B cell (primary cell): Measurements from ENCODE around the gene ING5. TPM values are rescaled to one million over a fixed set of nuclear protein-coding genes. Genes with fewer than 3 reads are reported as not detected.

ENCODE experiments used
- ATAC-seq: fragments of 200-7000 bp; cut with Tn5 transposase; one replicate; pipeline ENCODE4 v1.10.0; 2021; ENCODE audit warnings: low read depth, mild to moderate bottlenecking, moderate number of reproducible peaks, moderate library complexity
- CTCF ChIA-PET: fragments of 350-600 bp; sonication (Branson Sonifier 250); formaldehyde crosslinking; loops from one replicate; lab custom pipeline; 2021; ENCODE audit warnings: antibody characterized with exemption, inconsistent platforms; lab: Charles Lee
- POLR2A ChIA-PET: fragments of 350-600 bp; sonication (Branson Sonifier 250); formaldehyde crosslinking; loops from one replicate; lab custom pipeline; 2021; ENCODE audit warnings: antibody characterized with exemption; lab: Charles Lee
- DNase-seq: peaks from one replicate; pipeline ENCODE4 v3.0.0; 2013
- H2AFZ ChIP-seq: 2 replicates; pipeline ENCODE4 v1.6.1; 2012; ENCODE audit warnings: mild to moderate bottlenecking, low read depth, low read length; ENCODE audit not compliant: insufficient read depth, poor library complexity, severe bottlenecking
- H3K27ac ChIP-seq, 2 donors: 1 replicate in 1 of 2; 2 replicates in 1 of 2; pipeline ENCODE4 v1.5.1; 2012 to 2013; ENCODE audit warnings: low read length in 2 of 2, mild to moderate bottlenecking in 2 of 2, moderate library complexity in 1 of 2
- H3K27me3 ChIP-seq, 4 experiments: fragments of 200-600 bp in 1 of 4; sonication (generic) in 1 of 4; replicated peaks in 1 of 4; 1 replicate in 2 of 4; 2 replicates in 2 of 4; pipeline versions ENCODE4 v1.6.1 to v1.7.0; 2013 to 2016; ENCODE audit warnings: low read length in 3 of 4, mild to moderate bottlenecking in 2 of 4, mixed read lengths in 1 of 4, moderate library complexity in 1 of 4; ENCODE audit not compliant: insufficient read depth in 4 of 4, control insufficient read depth in 3 of 4; ENCODE audit errors: control extremely low read depth in 1 of 4
- H3K36me3 ChIP-seq, 2 experiments: replicated peaks in 1 of 2; 1 replicate in 1 of 2; 2 replicates in 1 of 2; pipeline versions ENCODE4 v1.6.1 to v1.7.1; 2013; ENCODE audit warnings: low read length in 1 of 2; ENCODE audit not compliant: insufficient read depth in 2 of 2, control insufficient read depth in 1 of 2; ENCODE audit errors: control extremely low read depth in 1 of 2, extremely low read depth in 1 of 2
- H3K4me1 ChIP-seq, 2 donors: fragments of 200-600 bp in 1 of 2; sonication (generic) in 1 of 2; 1 replicate in 1 of 2; 2 replicates in 1 of 2; pipeline versions ENCODE4 v1.5.1 to v1.6.1; 2013 to 2017; ENCODE audit warnings: low read length in 2 of 2; ENCODE audit not compliant: control insufficient read depth in 2 of 2, insufficient read depth in 2 of 2
- H3K4me2 ChIP-seq: replicated peaks from 2 replicates; pipeline ENCODE3; 2012; ENCODE audit warnings: mild to moderate bottlenecking, low read depth, low read length; ENCODE audit not compliant: poor library complexity, severe bottlenecking
- H3K4me3 ChIP-seq, 5 experiments: fragments of 200-600 bp in 1 of 5; sonication (generic) in 1 of 5; 1 replicate in 3 of 5; 2 replicates in 2 of 5; pipeline versions ENCODE4 v1.5.1 to v1.7.0; 2011 to 2016; ENCODE audit warnings: low read length in 4 of 5, mild to moderate bottlenecking in 4 of 5, low read depth in 2 of 5, control low read depth in 1 of 5, moderate library complexity in 1 of 5; ENCODE audit not compliant: insufficient read depth in 1 of 5; ENCODE audit errors: control extremely low read depth in 1 of 5, extremely low read depth in 1 of 5
- H3K79me2 ChIP-seq: fragments of 200-600 bp; sonication (generic); one replicate; pipeline ENCODE4 v1.6.0; 2016; ENCODE audit warnings: low read length; ENCODE audit not compliant: control insufficient read depth, insufficient read depth
- H3K9ac ChIP-seq: fragments of 200-600 bp; sonication (generic); 2 replicates; pipeline ENCODE4 v1.6.1; 2017; ENCODE audit warnings: mild to moderate bottlenecking, low read length, moderate library complexity
- H3K9me3 ChIP-seq, 3 donors: one replicate each; pipeline versions ENCODE4 v1.6.1 to v1.7.1; 2013; ENCODE audit warnings: low read length in 2 of 3; ENCODE audit not compliant: control insufficient read depth in 2 of 3, insufficient read depth in 1 of 3; ENCODE audit errors: control extremely low read depth in 1 of 3
- H4K20me1 ChIP-seq: 2 replicates; pipeline ENCODE4 v1.6.0; 2012; ENCODE audit warnings: mild to moderate bottlenecking, low read length; ENCODE audit not compliant: insufficient read depth, control insufficient read depth, poor library complexity, severe bottlenecking
- H3K27ac Mint-ChIP-seq: one replicate; pipeline ENCODE4 v1.8.0; 2021; ENCODE audit warnings: mixed read lengths
- H3K27me3 Mint-ChIP-seq: one replicate; pipeline ENCODE4 v1.8.0; 2021; ENCODE audit warnings: mixed read lengths
- H3K4me1 Mint-ChIP-seq: one replicate; pipeline ENCODE4 v1.8.0; 2021; ENCODE audit warnings: mixed read lengths
- H3K4me3 Mint-ChIP-seq: one replicate; pipeline ENCODE4 v1.8.0; 2021; ENCODE audit warnings: mixed read lengths
- H3K9me3 Mint-ChIP-seq: one replicate; pipeline ENCODE4 v1.8.0; 2022; ENCODE audit warnings: mixed read lengths; ENCODE audit not compliant: insufficient read depth
- CTCF ChIP-seq: fragments of 200-600 bp; IDR thresholded peaks from one replicate; pipeline ENCODE4 v1.8.0; 2022; ENCODE audit warnings: antibody characterized with exemption, mild to moderate bottlenecking
- EZH2 ChIP-seq: IDR thresholded peaks from 2 replicates; pipeline ENCODE4 v1.6.1; 2012; ENCODE audit warnings: borderline replicate concordance, low read depth, mild to moderate bottlenecking, moderate library complexity, low read length; ENCODE audit not compliant: insufficient read depth, poor library complexity, severe bottlenecking
- WGBS: methylation state at CpG from one replicate; pipeline ENCODE4 v1.1.5; 2013; ENCODE audit warnings: missing lambda C conversion rate; ENCODE audit not compliant: insufficient coverage; 5-methylcytosine and 5-hydroxymethylcytosine counted together
- intact Hi-C: fragments of 100-400 bp; cut with micrococcal nuclease; formaldehyde crosslinking; loops from one replicate; pipeline ENCODE4 v1.10.0; 2022
- polyA plus RNA-seq: library from polyadenylated mRNA; depleted of rRNA; stranded (reverse); fragments of >200 nt; gene quantifications from 2 replicates; pipeline ENCODE4 v1.2.3, GENCODE V29; 2012
- total RNA-seq, 2 donors: library from RNA; stranded (reverse); fragments of 120-200 nt in 1 of 2; gene quantifications; 1 replicate in 1 of 2; 2 replicates in 1 of 2; pipeline versions ENCODE4 v1.2.3 to v1.2.4, GENCODE V29; 2013 to 2022

The ING5 gene
- total and polyA plus RNA-seq, 2 donors (not counting 1 experiment from before 2014, with no cell fraction given) = 70.7 to 82.9 TPM

GRCh38 chr2:241703032-241703604 is 1.3 kb downstream of the ING5 start:
- peak overlapping the region; percentile 95 for H3K4me2 ChIP-seq
- H3K9me3 ChIP-seq = peaks cover 0 to 16% (median 4%) of the 10 kb centered on the region in 3 donors
- H3K27me3 ChIP-seq = no peaks in the 10 kb centered on the region
- ChIA-PET CTCF (interaction anchor here (0.8 to 3.7 kb wide), 7 partner anchors 10 to 29 kb away, joined by 3 to 41 read pairs (median 4); partner anchors contain the start of genes D2HGDH and DTYMK), POLR2A (interaction anchor here (2.0 to 3.5 kb wide), 4 partner anchors 16 to 178 kb away, joined by 12 to 30 read pairs (median 16); partner anchors contain the start of genes ATG4B, D2HGDH, DTYMK and THAP4)
- Mint-ChIP-seq H3K4me1 (peaks cover 20% of the 10 kb centered on the region), H3K27me3 (no peaks in the 10 kb centered on the region), H3K27ac (peak overlapping the region; percentile 86), H3K4me3 (peak overlapping the region; percentile 83), H3K9me3 (no peaks in the 10 kb centered on the region)
- peak overlapping the region; percentile 77 for H3K9ac ChIP-seq
- H3K36me3 ChIP-seq = peaks cover 0 to 20% of the 10 kb centered on the region in 2 experiments
- peaks cover 33% of the 10 kb centered on the region for H3K79me2 ChIP-seq
- peaks cover 18% of the 10 kb centered on the region for H4K20me1 ChIP-seq
- peak overlapping the region; percentile 65 to 84 for H3K27ac ChIP-seq
- H2AFZ ChIP-seq = peak overlapping the region; percentile 82
- intact Hi-C loops = loop anchor here (5.0 kb wide), 1 partner anchor 871 kb away; no protein-coding TSS in a partner anchor
- TF ChIP-seq CTCF (no peak), EZH2 (no peak)
- ATAC-seq = no peak
- peaks cover 14 to 21% of the 10 kb centered on the region in 2 donors for H3K4me1 ChIP-seq
- WGBS = 59% methylated on average over 8 of the region's 11 CpGs
- H3K4me3 ChIP-seq = peak overlapping the region in 4 of 5 experiments; percentile 48 to 80 (median 72)
- no peak for DNase-seq

GRCh38 chr2:241706537-241706936 is 4.7 kb downstream of the ING5 start:
- H3K9me3 Mint-ChIP-seq = no peaks in the 10 kb centered on the region
- POLR2A ChIA-PET = interaction anchor here (0.7 kb wide), 3 partner anchors 20 to 1146 kb away, joined by 5 to 9 read pairs (median 5); no protein-coding TSS in a partner anchor

More at GRCh38 chr2:241706537-241706936, 4.7 kb downstream of the ING5 start:
- CTCF ChIA-PET = interaction anchor here (0.7 to 1.5 kb wide), 2 partner anchors 22 to 135 kb away, joined by 3 read pairs; no protein-coding TSS in a partner anchor
- H4K20me1 ChIP-seq = peaks cover 18% of the 10 kb centered on the region
- H3K9ac ChIP-seq = no peak overlapping the region
- no peak overlapping the region for H3K27ac ChIP-seq
- DNase-seq (no peak), ATAC-seq (no peak)
- H3K9me3 ChIP-seq = peaks cover 0 to 16% (median 4%) of the 10 kb centered on the region in 3 donors
- H3K36me3 ChIP-seq = peaks cover 0 to 43% of the 10 kb centered on the region in 2 experiments
- no CpG with 5 or more reads among the region's 6 CpGs for whole genome bisulfite sequencing
- TF ChIP-seq CTCF = no peak
- no peak for TF ChIP-seq EZH2
- no peak overlapping the region for H2AFZ ChIP-seq
- H3K4me2 ChIP-seq = no peak overlapping the region
- Mint-ChIP-seq H3K27ac (no peak overlapping the region), H3K4me3 (no peak overlapping the region), H3K4me1 (peaks cover 14% of the 10 kb centered on the region), H3K27me3 (no peaks in the 10 kb centered on the region)
- H3K4me3 ChIP-seq = no peak overlapping the region
- intact Hi-C loops = no loop called here
- no peaks in the 10 kb centered on the region for H3K27me3 ChIP-seq
- H3K79me2 ChIP-seq = peaks cover 45% of the 10 kb centered on the region
- H3K4me1 ChIP-seq = peaks cover 13 to 14% of the 10 kb centered on the region in 2 donors
